GM18907 (cell line): Measurements from ENCODE around the gene KDM1A.
A peak's percentile ranks its signal among the peaks of the same experiment; 100 is the strongest.
"Not testable (repeated sequence)": the region's sequence is repeated elsewhere in the genome, so short reads cannot be mapped to it uniquely, and the experiment has no call there.

Experiments used
- ATAC-seq: cut with Tn5 transposase; IDR thresholded peaks from one replicate; pipeline ENCODE4 v1.9.1; 2021; ENCODE audit warnings: mild to moderate bottlenecking, moderate library complexity; ENCODE audit not compliant: unreplicated experiment

Gene KDM1A

DNA sequence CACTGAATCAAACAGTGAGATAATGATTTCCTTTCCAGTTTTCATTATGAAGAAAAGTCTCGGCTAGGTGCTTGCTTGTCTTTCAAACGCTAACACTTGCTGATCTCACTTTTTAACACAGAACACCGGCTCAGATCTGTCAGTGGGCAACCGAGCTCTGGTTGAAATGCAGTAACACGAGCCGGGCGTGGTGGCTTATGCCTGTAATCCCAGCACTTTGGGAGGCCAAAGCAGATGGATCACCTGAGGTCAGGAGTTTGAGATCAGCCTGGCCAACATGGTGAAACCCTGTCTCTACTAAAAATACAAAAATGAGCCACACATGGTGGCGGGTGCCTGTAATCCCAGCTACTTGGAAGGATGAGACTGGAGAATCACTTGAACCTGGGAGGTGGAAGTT is 9.2 kb upstream of the KDM1A start:
- not testable (repeated sequence) for ATAC-seq

GRCh38 chr1:23013657-23014056 is 5.6 kb upstream of the KDM1A start:
- no peak for ATAC-seq

DNA sequence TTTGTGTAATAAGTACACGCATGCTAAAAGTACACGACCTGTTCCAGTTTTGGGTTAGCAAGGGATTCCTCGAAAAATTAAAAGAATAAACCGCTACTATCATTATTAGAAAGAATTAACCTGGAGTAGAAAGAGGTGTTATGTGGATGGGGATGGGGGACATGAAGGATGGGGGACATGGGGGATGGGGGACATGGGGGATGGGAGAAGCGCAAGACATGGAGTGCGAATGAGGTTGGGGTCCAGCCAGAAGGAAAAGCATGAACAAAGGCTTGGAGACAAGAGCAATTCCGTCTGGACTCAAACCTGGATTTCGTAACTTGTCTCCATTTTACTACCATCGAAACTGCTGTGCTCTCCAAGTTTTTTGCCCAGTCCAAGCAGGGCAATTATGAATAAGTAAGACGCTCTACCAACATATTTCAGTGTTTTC is 591 bp upstream of the KDM1A start:
- ATAC-seq: no peak

- ATAC-seq: peak; percentile 33
Observed at GRCh38 chr1:23019863-23020625, 776 bp downstream of the KDM1A start.

DNA sequence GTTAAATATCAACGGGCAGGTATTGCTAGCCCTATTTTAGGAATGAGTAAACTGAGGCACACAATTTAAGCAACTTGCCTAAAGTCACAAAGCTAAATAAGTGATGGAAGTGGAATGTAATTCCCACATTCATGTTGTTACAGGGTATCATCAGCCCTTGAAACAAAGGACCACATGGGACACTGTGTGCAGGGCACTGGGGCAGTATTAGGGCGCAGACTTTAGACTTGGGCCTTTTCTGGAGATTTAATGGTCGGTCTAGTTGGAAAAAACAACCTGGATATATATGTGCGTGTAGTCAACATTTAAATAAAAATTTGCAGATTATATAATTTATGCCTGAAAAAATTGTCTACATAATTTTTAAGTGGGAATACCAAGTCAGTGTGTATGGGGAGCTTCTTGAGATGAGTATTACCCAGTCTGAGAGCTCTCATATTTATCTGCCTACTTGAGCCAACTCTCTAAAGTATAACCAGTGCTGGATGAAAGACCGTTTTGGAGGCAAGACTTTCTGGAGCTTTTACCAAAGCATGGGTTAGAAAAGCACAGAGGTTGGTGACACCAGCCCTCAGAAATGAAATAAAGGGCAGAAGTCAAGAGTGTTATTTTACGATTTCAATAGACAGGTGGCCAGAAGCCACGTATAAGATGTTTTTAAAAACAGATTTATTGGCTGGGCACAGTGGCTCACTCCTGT is 1.6 kb downstream of the KDM1A start:
- ATAC-seq: no peak

GRCh38 chr1:23021834-23022233 is 2.6 kb downstream of the KDM1A start:
- no peak for ATAC-seq

DNA sequence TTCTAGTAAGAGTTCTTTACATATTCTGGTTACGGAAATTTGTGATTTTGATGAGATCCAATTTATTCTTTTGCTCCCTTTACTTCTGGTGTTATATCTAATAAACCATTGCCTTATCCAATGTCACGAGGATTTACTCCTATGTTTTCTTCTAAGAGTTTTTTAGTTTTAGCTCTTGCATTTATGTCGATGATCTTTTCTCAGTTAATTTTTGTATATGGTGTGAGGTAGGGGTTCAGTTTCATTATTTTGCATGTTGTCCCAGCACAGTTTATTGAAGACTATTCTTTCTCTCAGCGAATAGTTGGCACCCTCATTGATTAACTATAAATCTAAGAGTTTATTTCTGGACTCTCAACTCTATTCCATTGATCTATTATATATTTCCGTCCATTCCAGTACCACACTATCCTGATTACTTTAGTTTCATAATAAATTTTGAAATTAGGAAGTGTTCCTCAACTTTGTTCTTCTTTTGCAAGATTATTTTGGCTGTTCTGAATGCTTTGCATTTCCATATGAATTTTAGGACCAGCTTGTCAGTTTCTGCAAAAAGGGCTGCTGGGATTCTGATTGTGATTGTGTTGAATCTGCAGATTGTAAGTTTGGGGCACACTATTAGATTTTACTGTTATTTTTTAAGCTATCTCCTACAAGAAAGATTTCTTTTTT is 4.0 kb downstream of the KDM1A start:
- no peak for ATAC-seq

GRCh38 chr1:23026568-23026967 is 7.3 kb downstream of the KDM1A start:
- ATAC-seq: no peak

DNA sequence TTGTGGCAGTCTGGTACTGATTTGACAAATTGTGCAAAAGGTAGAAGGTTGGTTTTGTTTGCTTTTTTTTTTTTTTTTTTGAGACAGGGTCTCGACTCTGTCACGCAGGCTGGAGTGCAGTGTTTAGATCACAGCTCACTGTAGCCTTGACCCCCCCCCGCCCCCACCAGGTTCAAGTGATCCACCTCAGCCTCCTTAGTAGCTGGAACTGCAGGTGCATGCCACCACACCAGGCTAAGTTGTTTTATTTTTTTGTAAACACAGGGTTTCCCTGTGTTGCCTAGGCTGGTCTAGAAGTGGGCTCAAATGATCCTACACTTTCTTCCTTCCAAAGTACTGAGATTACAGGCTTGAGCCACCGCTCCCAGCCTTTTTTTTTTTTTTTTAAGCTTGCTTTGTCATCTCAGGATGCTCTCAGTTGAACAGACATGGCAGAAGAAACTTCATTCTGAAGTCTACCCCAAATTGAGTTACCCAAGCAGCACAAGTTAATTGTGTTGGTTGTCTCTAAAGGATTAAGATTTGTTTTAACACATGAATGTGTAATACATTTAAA is 8.2 kb downstream of the KDM1A start:
- no peak for ATAC-seq

DNA sequence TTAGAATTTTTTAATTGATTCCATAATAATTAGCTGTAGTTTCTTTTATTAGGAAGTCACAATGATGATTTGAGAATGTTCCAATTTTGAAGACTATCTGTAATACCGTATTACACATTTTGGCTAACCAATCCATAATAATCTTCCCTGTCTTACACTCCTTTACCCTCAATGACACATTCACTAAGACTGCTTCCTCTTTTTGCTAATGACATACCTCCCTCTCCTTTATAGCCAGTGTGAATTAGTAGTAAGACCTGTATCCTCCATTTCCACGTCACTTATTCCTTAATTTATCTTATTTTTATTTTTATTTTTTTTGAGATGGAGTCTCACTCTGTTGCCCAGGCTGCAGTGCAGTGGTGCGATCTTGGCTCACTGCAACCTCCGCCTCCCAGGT is 10.1 kb downstream of the KDM1A start:
- no peak for ATAC-seq

GRCh38 chr1:23035823-23036452 is 16.7 kb downstream of the KDM1A start:
- ATAC-seq: no peak

DNA sequence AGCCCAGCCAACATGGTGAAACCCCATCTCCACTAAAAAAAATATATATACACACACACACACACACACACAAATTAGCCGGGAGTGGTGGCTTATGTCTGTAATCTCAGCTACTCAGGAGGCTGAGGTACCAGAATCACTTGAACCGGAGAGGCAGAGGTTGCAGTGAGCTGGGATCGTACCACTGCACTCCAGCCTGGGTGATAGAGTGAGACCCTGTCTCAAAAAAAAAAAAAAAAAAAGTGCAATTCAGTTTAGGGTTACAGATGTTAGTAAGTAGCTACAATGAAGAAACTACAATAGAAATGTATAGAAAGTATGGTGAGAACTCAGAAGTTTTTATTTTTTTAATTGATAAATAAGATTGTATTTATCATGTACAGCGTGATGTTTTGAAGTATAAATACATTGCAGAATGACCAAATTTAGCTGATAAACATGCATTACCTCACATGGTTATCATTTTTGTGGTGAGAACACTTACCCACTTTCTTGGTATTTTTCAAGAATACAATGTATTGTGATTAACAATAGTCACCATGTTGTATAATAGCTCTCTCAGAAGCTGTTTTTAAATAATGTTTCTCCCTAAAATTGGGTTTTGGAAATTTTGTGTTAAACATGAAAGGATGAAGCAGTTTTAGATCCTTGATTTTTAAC is 17.9 kb downstream of the KDM1A start:
- no peak for ATAC-seq

- no peak for ATAC-seq
Observed at GRCh38 chr1:23039308-23039826, 20.1 kb downstream of the KDM1A start.

- ATAC-seq: no peak
Observed at GRCh38 chr1:23040509-23040908, 21.2 kb downstream of the KDM1A start.

GRCh38 chr1:23044035-23044434 is 24.8 kb downstream of the KDM1A start:
- no peak for ATAC-seq

- no peak for ATAC-seq
Observed at GRCh38 chr1:23050201-23050600, 30.9 kb downstream of the KDM1A start.

DNA sequence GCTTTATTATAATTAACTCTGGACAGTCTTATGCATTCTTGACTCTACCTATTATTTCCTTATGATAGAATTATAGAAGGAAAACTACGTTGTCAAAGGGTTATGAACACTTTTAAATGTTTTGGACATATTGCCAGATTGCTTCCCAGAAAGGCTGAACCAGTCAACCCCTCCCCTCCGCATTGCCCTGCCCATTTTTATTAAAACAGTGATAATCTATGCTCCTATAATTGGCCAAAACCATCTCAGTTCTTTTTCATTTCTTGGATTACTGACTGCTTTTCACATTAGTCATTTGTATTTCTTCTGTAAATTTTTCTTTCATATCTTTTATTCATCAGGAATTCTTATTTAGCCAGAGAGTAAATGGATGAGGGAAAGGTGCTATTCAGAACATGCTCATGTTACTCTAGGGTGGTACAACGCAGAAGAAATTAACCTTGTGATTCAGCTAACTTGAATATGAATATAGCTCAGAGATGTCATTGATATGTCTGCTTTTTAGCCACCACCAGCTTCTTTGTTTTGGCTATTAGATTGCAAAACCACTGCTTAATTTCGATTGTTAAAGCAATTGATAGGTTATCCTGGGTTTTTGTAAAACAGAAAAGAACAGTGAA is 32.1 kb downstream of the KDM1A start:
- no peak for ATAC-seq

DNA sequence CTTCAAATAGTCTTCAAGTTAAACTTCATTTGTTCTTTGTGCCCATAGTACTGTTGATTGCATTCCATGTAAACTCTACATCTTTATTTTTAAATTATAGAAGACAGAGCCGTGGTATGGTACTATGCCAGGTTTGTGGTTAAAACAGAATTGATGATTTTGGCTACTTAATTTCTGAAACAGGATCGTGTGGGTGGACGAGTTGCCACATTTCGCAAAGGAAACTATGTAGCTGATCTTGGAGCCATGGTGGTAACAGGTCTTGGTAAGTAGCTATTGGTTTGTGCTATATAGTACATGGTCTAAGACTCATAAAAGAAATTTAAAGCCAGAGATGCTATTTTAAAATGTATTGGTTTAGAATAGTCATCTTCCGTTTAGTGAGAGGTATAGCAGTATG is 38.0 kb downstream of the KDM1A start:
- ATAC-seq: no peak

- ATAC-seq: no peak
Observed at GRCh38 chr1:23062271-23062670, 43.0 kb downstream of the KDM1A start.

DNA sequence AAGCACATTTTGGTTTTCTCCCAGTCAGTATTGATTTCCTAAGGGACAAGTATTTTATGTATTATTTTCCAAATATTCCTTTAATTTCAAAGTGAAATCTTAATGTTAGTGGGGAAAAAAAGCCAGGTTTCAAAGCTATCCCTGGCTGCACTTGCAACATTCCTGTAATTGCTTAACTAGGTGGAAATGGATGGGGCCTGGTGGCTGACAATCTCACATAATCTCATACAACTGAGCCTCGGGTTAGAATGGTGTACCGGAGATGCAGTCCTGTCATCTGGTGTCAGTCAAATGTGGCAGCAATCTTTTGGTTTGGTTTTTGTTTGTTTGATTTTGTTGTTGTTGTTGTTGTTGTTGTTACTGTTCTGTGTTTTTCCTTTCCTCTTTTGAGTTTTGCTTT is 46.1 kb downstream of the KDM1A start:
- ATAC-seq: no peak
